ENCODE measurements around the gene PEA15.

The PEA15 gene, protein sequence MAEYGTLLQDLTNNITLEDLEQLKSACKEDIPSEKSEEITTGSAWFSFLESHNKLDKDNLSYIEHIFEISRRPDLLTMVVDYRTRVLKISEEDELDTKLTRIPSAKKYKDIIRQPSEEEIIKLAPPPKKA

GRCh38 chr1:160205242-160206035 lies at the start of gene PEA15:
Gene PEA15, plus strand, starts transcription at chr1:160205384. Its CDS starts 6,161 bp downstream, at chr1:160211545.
- H3K9me3 ChIP-seq (ENCODE audit: control insufficient read depth, insufficient read depth, low read length) = no peaks in the 10 kb centered on the region
- peak within 1 kb of the TSS; percentile 80 for H3K9ac ChIP-seq (ENCODE audit: low read depth, low read length)
- H3K27me3 ChIP-seq (ENCODE audit: control insufficient read depth, insufficient read depth, low read length) = no peaks in the 10 kb centered on the region
- no peaks in the 10 kb centered on the region for H3K36me3 ChIP-seq (ENCODE audit: control insufficient read depth, insufficient read depth, low read length)
- H3K4me3 ChIP-seq (ENCODE audit: low read depth, low read length) = peak within 1 kb of the TSS; percentile 86
- peaks cover 34% of the 10 kb centered on the region for H3K4me1 ChIP-seq (ENCODE audit: control insufficient read depth, insufficient read depth, low read length)

DNA sequence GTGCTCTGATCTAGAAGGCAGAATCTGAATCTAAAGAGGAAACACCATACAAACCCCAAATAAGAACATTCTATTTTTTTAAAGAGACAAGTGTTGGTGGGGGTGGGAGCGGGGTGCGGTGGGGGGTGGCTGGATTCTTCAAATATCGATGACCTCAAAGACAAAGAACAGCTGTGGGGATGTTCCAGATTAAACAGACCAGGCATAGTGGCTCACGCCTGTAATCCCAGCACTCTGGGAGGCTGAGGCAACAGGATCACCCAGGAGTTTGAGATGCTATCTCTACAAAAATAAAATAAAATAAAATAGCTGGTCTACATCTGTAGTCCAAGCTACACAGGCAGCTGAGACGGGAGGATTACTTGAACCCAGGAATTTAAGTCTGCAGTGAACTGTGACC lies 48.8 kb upstream of the PEA15 start:
- no peaks in the 10 kb centered on the region for H3K27me3 ChIP-seq (ENCODE audit: control insufficient read depth, insufficient read depth, low read length)
- no peaks in the 10 kb centered on the region for H3K9me3 ChIP-seq (ENCODE audit: control insufficient read depth, insufficient read depth, low read length)
- H3K4me3 ChIP-seq (ENCODE audit: low read depth, low read length) = no peak overlapping the region
- no peaks in the 10 kb centered on the region for H3K36me3 ChIP-seq (ENCODE audit: control insufficient read depth, insufficient read depth, low read length)
- H3K4me1 ChIP-seq (ENCODE audit: control insufficient read depth, insufficient read depth, low read length) = no peaks in the 10 kb centered on the region
- no peak overlapping the region for H3K9ac ChIP-seq (ENCODE audit: low read depth, low read length)

GRCh38 chr1:160157174-160157573 lies 48.0 kb upstream of the PEA15 start:
- Histone ChIP-seq H3K9ac (ENCODE audit: low read depth, low read length) (no peak overlapping the region), H3K4me1 (ENCODE audit: control insufficient read depth, insufficient read depth, low read length) (no peaks in the 10 kb centered on the region), H3K36me3 (ENCODE audit: control insufficient read depth, insufficient read depth, low read length) (no peaks in the 10 kb centered on the region), H3K4me3 (ENCODE audit: low read depth, low read length) (no peak overlapping the region), H3K9me3 (ENCODE audit: control insufficient read depth, insufficient read depth, low read length) (no peaks in the 10 kb centered on the region), H3K27me3 (ENCODE audit: control insufficient read depth, insufficient read depth, low read length) (no peaks in the 10 kb centered on the region)

DNA sequence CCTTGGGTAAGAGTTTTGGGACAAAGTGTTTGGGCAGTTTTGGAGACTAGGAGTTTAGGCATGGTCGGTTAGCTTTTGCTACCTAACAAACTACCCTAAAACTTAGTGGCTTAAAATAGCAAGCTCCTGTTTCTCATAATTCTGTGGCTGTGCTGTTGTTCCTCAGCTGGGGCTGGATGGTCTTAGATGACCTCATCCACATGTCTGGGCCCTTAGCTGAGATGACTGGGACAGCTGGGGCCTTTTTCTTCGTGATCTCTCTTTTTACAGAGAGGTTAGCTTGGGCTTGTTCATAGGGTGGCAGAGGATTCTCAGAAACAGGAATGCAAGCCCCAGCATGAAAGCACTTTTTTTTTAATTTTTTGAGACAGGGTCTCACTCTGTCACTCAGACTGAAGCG lies 47.2 kb upstream of the PEA15 start:
- Histone ChIP-seq H3K27me3 (ENCODE audit: control insufficient read depth, insufficient read depth, low read length) (no peaks in the 10 kb centered on the region), H3K9me3 (ENCODE audit: control insufficient read depth, insufficient read depth, low read length) (no peaks in the 10 kb centered on the region), H3K9ac (ENCODE audit: low read depth, low read length) (no peak overlapping the region), H3K4me3 (ENCODE audit: low read depth, low read length) (no peak overlapping the region), H3K4me1 (ENCODE audit: control insufficient read depth, insufficient read depth, low read length) (no peaks in the 10 kb centered on the region), H3K36me3 (ENCODE audit: control insufficient read depth, insufficient read depth, low read length) (no peaks in the 10 kb centered on the region)

DNA sequence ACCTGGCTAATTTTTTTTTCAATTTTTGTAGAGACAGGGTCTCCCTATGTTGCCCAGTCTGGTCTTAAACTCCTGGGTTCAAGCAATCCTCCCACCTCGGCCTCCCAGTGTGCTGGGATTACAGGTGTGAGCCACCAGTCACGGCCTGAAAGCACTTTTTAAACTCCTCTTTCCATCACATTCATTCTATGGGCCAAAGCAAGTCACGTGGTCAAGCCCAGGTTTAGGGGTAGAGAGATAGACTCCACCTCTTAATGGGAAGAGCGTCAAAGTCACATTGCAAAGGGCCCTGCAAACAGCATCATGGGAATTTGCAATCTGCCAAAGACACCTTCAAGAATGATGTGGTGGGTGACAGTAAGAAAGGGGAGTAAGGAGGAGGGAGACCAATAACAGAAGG lies 46.6 kb upstream of the PEA15 start:
- H3K27me3 ChIP-seq (ENCODE audit: control insufficient read depth, insufficient read depth, low read length) = no peaks in the 10 kb centered on the region
- no peak overlapping the region for H3K4me3 ChIP-seq (ENCODE audit: low read depth, low read length)
- H3K4me1 ChIP-seq (ENCODE audit: control insufficient read depth, insufficient read depth, low read length) = no peaks in the 10 kb centered on the region
- no peaks in the 10 kb centered on the region for H3K36me3 ChIP-seq (ENCODE audit: control insufficient read depth, insufficient read depth, low read length)
- H3K9me3 ChIP-seq (ENCODE audit: control insufficient read depth, insufficient read depth, low read length) = no peaks in the 10 kb centered on the region
- H3K9ac ChIP-seq (ENCODE audit: low read depth, low read length) = no peak overlapping the region

DNA sequence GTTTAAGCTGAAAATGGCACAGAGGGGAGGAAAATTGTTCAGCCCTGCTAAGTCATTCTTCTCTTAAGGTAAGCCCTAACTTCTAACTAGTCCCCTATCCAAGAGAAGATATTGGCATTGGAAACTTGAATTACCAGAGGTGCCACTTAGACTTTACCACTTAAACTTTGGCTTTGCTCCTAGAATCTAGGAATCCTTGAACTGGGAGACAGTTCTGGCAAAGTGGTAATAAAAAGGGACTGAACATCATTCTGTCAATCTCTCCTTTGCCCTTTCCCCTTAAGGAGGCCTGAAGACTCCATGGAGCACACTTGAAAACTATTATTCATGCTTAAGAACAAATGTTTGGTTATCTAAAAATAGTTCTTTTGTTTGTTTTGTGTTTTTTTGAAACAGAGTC lies 45.3 kb upstream of the PEA15 start:
- no peaks in the 10 kb centered on the region for H3K9me3 ChIP-seq (ENCODE audit: control insufficient read depth, insufficient read depth, low read length)

GRCh38 chr1:160161965-160162705 lies 43.0 kb upstream of the PEA15 start:
- H3K36me3 ChIP-seq (ENCODE audit: control insufficient read depth, insufficient read depth, low read length) = no peaks in the 10 kb centered on the region

More for the DNA sequence above, 45.3 kb upstream of the PEA15 start:
- Histone ChIP-seq H3K9ac (ENCODE audit: low read depth, low read length) (no peak overlapping the region), H3K36me3 (ENCODE audit: control insufficient read depth, insufficient read depth, low read length) (no peaks in the 10 kb centered on the region), H3K4me1 (ENCODE audit: control insufficient read depth, insufficient read depth, low read length) (no peaks in the 10 kb centered on the region), H3K27me3 (ENCODE audit: control insufficient read depth, insufficient read depth, low read length) (no peaks in the 10 kb centered on the region), H3K4me3 (ENCODE audit: low read depth, low read length) (no peak overlapping the region)

GRCh38 chr1:160162931-160163330 lies 42.3 kb upstream of the PEA15 start:
- Histone ChIP-seq H3K9ac (ENCODE audit: low read depth, low read length) (no peak overlapping the region), H3K27me3 (ENCODE audit: control insufficient read depth, insufficient read depth, low read length) (no peaks in the 10 kb centered on the region), H3K9me3 (ENCODE audit: control insufficient read depth, insufficient read depth, low read length) (no peaks in the 10 kb centered on the region), H3K36me3 (ENCODE audit: control insufficient read depth, insufficient read depth, low read length) (no peaks in the 10 kb centered on the region), H3K4me1 (ENCODE audit: control insufficient read depth, insufficient read depth, low read length) (peaks cover 7% of the 10 kb centered on the region), H3K4me3 (ENCODE audit: low read depth, low read length) (no peak overlapping the region)

More at GRCh38 chr1:160161965-160162705, 43.0 kb upstream of the PEA15 start:
- Histone ChIP-seq H3K9ac (ENCODE audit: low read depth, low read length) (no peak overlapping the region), H3K4me1 (ENCODE audit: control insufficient read depth, insufficient read depth, low read length) (peaks cover 1% of the 10 kb centered on the region), H3K4me3 (ENCODE audit: low read depth, low read length) (no peak overlapping the region), H3K9me3 (ENCODE audit: control insufficient read depth, insufficient read depth, low read length) (no peaks in the 10 kb centered on the region), H3K27me3 (ENCODE audit: control insufficient read depth, insufficient read depth, low read length) (no peaks in the 10 kb centered on the region)

- no peaks in the 10 kb centered on the region for H3K27me3 ChIP-seq (ENCODE audit: control insufficient read depth, insufficient read depth, low read length)
- H3K4me3 ChIP-seq (ENCODE audit: low read depth, low read length) = no peak overlapping the region
- H3K9ac ChIP-seq (ENCODE audit: low read depth, low read length) = no peak overlapping the region
- no peaks in the 10 kb centered on the region for H3K36me3 ChIP-seq (ENCODE audit: control insufficient read depth, insufficient read depth, low read length)
- H3K4me1 ChIP-seq (ENCODE audit: control insufficient read depth, insufficient read depth, low read length) = peaks cover 10% of the 10 kb centered on the region
- no peaks in the 10 kb centered on the region for H3K9me3 ChIP-seq (ENCODE audit: control insufficient read depth, insufficient read depth, low read length)
Observed at GRCh38 chr1:160163615-160164014, 41.6 kb upstream of the PEA15 start.

- no peak overlapping the region for H3K4me3 ChIP-seq (ENCODE audit: low read depth, low read length)
- H3K27me3 ChIP-seq (ENCODE audit: control insufficient read depth, insufficient read depth, low read length) = no peaks in the 10 kb centered on the region
- no peak overlapping the region for H3K9ac ChIP-seq (ENCODE audit: low read depth, low read length)
- no peaks in the 10 kb centered on the region for H3K36me3 ChIP-seq (ENCODE audit: control insufficient read depth, insufficient read depth, low read length)
- H3K9me3 ChIP-seq (ENCODE audit: control insufficient read depth, insufficient read depth, low read length) = no peaks in the 10 kb centered on the region
- H3K4me1 ChIP-seq (ENCODE audit: control insufficient read depth, insufficient read depth, low read length) = peaks cover 14% of the 10 kb centered on the region
Observed at GRCh38 chr1:160164121-160164520, 41.1 kb upstream of the PEA15 start.

DNA sequence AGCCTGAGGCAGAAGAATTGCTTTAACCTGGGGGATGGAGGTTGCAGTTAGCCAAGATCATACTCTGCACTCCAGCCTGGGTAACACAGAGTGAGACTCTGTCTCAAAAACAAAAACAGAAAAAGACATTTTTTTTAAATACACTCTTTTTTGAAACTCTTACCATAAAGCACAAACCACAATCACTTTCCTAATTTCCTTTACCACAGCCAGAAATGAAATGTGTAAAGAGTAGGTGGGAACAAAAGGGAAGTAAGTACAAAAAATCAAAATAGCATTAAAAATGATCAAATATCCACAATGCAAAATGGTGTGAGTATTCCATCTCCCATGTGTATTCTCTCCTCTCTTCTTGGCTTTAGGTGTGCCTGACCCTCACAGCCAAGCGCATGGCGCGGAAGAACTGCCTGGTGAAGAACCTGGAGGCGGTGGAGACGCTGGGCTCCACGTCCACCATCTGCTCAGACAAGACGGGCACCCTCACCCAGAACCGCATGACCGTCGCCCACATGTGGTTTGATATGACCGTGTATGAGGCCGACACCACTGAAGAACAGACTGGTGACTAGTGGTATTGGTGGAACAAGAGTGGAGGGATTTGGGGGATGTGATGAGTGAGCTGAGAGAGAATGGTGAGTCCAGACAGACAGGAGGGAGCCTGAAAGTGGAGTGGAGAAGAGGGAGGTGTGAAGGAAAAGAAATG lies 38.9 kb upstream of the PEA15 start:
- H3K36me3 ChIP-seq (ENCODE audit: control insufficient read depth, insufficient read depth, low read length) = no peaks in the 10 kb centered on the region

More for the DNA sequence above, 38.9 kb upstream of the PEA15 start:
- H3K27me3 ChIP-seq (ENCODE audit: control insufficient read depth, insufficient read depth, low read length) = no peaks in the 10 kb centered on the region
- H3K4me1 ChIP-seq (ENCODE audit: control insufficient read depth, insufficient read depth, low read length) = peaks cover 29% of the 10 kb centered on the region
- no peak overlapping the region for H3K9ac ChIP-seq (ENCODE audit: low read depth, low read length)
- H3K4me3 ChIP-seq (ENCODE audit: low read depth, low read length) = no peak overlapping the region
- no peaks in the 10 kb centered on the region for H3K9me3 ChIP-seq (ENCODE audit: control insufficient read depth, insufficient read depth, low read length)

All from iPS-15b (cell line).